ENCODE results near the gene CNIH1. TPM values are rescaled to one million over a fixed set of nuclear protein-coding genes. Genes with fewer than 3 reads are reported as not detected.

Gene CNIH1
- 61.0 and 82.7 TPM in 2 replicates for total RNA-seq

DNA sequence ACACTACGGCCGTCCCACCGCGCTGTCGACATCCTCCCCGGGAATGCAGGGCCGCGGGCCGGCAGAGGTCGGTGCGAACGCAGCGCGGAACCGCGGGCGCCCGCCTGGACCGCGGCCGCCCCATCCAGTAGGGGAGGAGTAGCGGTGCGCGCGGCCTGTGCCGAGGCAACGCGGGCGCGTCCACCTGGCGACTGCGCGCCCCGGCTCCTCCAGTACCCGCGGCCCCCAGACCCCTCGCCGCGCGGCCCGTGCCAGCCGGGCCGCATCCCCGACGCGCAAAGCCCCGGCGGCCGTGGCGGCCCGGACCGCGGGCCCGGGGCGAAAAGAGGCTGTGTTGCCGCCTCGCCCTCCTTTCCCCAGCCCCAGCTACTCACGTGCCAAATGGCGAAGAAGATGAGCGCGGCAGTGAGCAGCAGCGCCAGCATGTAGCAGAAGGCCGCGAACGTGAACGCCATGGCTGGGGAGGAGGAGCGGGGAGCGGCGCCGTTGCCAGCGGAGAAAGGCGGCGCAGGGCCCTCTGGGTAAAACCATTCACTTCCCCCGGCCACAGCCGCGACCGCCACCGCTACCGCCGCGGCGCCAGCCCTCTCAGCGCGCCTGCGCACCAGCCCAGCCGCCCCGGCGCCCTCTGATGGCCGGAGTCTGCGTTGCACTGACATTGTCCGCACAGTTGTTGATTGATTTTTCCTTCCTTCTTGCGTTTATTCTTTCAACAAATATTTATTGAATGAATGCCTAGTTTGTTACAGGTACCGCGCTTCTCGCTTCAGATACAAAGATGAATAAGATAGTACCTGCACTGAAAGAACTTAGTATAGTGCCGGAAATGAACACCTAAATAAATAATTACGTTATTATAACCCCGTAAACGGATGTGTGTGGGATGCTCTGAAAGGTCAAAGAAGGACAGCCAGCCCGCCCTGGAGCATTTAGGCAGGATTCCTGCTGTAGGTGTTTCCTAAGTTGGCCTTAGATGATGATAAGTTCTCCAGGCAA is at the start of gene CNIH1:
TSS of gene CNIH1 (minus strand) at position 502 of the 996 bp plus-strand sequence. CDS start at position 455, 47 bp downstream.

DNA sequence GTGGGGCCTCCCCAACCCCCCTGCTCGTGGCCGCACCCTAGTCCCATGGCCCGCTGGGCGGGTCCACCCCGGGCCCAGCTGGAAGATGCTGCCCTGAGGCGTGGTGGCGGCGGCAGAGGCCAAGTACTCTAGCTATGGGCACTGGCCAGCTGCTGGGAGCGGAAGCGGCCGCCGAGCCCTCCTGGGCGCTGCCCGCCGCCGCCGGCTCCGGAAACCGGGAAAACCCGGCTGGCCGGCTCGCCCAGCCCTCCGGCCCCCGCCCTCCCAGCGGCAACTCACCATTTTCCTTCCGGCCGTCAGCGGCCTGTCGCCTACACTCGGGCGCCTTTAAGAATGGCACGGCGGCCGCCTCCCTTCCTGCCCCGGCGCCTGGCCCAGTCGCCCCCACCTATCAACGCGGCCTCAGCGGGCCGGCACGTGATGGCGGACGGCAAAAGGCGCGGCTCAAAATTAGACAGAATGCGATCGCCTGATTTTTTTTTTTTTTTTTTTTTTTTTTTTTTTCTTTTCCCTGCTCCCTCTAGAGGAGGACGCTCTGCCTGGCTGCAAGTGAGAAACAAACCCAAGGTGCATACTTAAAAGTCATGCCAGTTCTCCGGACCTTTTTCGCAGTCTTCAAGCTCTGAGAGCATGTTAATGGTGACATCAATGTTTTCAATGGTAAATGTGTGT is 47.6 kb upstream of the CNIH1 start, which contains the start of gene GMFB:
TSS of gene GMFB (minus strand) at position 335 of the 672 bp plus-strand sequence. CDS start at position 282, 53 bp downstream.

DNA sequence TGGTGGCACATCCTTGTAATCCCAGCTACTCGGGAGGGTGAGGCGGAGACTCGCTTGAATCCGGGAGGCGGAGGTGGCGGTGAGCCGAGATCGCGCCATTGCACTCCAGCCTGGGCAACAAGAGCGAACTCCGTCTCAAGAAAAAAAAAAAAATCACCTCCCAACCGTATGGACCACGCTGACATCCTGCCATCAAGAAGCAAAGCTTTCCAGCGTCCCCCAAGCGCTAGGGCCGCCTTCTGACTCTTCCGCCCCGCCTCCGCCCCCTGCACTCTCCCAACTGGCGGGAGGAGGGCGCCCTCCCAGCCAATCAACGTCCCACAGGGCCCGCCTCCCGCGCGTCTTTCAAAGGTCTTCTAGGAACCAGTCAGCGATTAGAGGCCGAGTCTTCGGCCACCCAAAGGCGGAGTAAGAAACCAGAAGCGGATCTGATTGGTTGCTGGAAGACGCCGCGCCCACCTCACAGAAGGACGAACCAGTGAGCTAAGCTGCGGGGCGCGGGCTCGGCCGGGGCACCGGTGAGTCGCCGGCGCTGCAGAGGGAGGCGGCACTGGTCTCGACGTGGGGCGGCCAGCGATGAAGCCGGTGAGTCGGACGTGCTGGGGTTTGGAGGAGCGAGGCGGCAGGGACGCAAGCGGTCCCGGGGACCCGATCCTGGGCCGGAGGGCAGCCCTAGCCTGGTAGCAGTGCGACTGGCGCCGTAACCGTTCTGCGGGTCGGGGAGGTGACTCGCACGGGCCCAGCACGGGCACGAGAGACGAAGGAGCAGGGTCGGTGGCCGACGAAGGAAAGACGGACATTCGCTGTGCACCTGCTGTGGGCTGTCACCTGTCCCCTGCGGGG is 44.5 kb downstream of the CNIH1 start, which contains the start of gene CDKN3:
TSS of gene CDKN3 (plus strand) at position 515 of the 843 bp plus-strand sequence. CDS start at position 577, 62 bp downstream.

Other genes starting within 250 kb of the CNIH1 start
- gene CDKN3, start 44.4 kb downstream of the CNIH1 start, total RNA-seq, result 18.4 and 35.1 TPM in 2 replicates
- 54.3 and 55.0 TPM in 2 replicates for gene GMFB, start 47.6 kb upstream of the CNIH1 start, total RNA-seq
- 8.1 and 10.5 TPM in 2 replicates for gene CGRRF1, start 68.5 kb upstream of the CNIH1 start, total RNA-seq
- 21.3 and 45.9 TPM in 2 replicates for gene SAMD4A, start 125.8 kb upstream of the CNIH1 start, total RNA-seq

Data from endothelial cell of coronary artery (primary cell).